Measurements from ENCODE around the gene CKM.
A peak's percentile ranks its signal among the peaks of the same experiment; 100 is the strongest.

The CKM gene

GRCh38 chr19:45346449-45346848, 23.8 kb upstream of the CKM start:
- no peaks in the 10 kb centered on the region for H3K79me2 ChIP-seq (ENCODE audit: insufficient read depth, low read length)
- peaks cover 8% of the 10 kb centered on the region for H3K36me3 ChIP-seq (ENCODE audit: insufficient read depth, low read length)
- H2AFZ ChIP-seq (ENCODE audit: low read length): no peak overlapping the region
- TF ChIP-seq, protein P1, sequence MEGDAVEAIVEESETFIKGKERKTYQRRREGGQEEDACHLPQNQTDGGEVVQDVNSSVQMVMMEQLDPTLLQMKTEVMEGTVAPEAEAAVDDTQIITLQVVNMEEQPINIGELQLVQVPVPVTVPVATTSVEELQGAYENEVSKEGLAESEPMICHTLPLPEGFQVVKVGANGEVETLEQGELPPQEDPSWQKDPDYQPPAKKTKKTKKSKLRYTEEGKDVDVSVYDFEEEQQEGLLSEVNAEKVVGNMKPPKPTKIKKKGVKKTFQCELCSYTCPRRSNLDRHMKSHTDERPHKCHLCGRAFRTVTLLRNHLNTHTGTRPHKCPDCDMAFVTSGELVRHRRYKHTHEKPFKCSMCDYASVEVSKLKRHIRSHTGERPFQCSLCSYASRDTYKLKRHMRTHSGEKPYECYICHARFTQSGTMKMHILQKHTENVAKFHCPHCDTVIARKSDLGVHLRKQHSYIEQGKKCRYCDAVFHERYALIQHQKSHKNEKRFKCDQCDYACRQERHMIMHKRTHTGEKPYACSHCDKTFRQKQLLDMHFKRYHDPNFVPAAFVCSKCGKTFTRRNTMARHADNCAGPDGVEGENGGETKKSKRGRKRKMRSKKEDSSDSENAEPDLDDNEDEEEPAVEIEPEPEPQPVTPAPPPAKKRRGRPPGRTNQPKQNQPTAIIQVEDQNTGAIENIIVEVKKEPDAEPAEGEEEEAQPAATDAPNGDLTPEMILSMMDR (IDR thresholded peaks at IDR 0.05; ENCODE audit: low read length): 0 out of 2 replicates have a peak, but pooled peaks have one; percentile 26
- TF ChIP-seq EZH2 (IDR thresholded peaks at IDR 0.05; ENCODE audit: borderline replicate concordance, low read length): no peak
- no peaks in the 10 kb centered on the region for H3F3A ChIP-seq (ENCODE audit: insufficient read depth, low read length)
- H3K27me3 ChIP-seq (ENCODE audit: insufficient read depth, low read length): peaks cover 17% of the 10 kb centered on the region; the same call in 1 of the 2 replicates
- H3K4me1 ChIP-seq (ENCODE audit: insufficient read depth, low read length, severe bottlenecking): no peaks in the 10 kb centered on the region
- no peaks in the 10 kb centered on the region for H3K9me3 ChIP-seq (ENCODE audit: low read length)
- H4K20me1 ChIP-seq (ENCODE audit: insufficient read depth, low read length): no peaks in the 10 kb centered on the region
- no peak overlapping the region for H3K4me3 ChIP-seq (ENCODE audit: low read depth, low read length, poor library complexity, severe bottlenecking)
- no peak overlapping the region for H3K4me2 ChIP-seq (ENCODE audit: low read length)
- no peaks in the 10 kb centered on the region for H3K9me2 ChIP-seq (ENCODE audit: low read depth, low read length)
- H3K27ac ChIP-seq (ENCODE audit: low read depth, low read length, poor library complexity, severe bottlenecking): no peak overlapping the region
- no peak overlapping the region for H3K9ac ChIP-seq (ENCODE audit: low read length)

DNA sequence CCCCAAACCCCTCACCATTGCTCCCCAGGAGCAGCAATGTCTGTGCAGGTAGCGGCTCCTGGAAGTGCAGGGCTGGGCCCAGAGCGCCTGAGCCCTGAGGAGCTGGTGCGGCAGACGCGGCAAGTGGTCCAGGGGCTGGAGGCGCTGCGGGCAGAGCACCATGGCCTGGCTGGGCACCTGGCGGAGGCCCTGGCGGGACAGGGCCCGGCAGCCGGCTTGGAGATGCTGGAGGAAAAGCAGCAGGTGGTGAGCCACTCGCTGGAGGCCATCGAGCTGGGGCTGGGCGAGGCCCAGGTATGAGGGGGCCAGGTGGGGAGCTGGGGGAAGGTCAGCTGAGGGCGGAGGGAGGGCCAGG, 22.8 kb upstream of the CKM start:
- TF ChIP-seq, protein P1 (IDR thresholded peaks at IDR 0.05; ENCODE audit: low read length): no peak
- TF ChIP-seq EZH2 (IDR thresholded peaks at IDR 0.05; ENCODE audit: borderline replicate concordance, low read length): no peak
- H3K27ac ChIP-seq (ENCODE audit: low read depth, low read length, poor library complexity, severe bottlenecking): no peak overlapping the region
- no peaks in the 10 kb centered on the region for H3K9me3 ChIP-seq (ENCODE audit: low read length)

DNA sequence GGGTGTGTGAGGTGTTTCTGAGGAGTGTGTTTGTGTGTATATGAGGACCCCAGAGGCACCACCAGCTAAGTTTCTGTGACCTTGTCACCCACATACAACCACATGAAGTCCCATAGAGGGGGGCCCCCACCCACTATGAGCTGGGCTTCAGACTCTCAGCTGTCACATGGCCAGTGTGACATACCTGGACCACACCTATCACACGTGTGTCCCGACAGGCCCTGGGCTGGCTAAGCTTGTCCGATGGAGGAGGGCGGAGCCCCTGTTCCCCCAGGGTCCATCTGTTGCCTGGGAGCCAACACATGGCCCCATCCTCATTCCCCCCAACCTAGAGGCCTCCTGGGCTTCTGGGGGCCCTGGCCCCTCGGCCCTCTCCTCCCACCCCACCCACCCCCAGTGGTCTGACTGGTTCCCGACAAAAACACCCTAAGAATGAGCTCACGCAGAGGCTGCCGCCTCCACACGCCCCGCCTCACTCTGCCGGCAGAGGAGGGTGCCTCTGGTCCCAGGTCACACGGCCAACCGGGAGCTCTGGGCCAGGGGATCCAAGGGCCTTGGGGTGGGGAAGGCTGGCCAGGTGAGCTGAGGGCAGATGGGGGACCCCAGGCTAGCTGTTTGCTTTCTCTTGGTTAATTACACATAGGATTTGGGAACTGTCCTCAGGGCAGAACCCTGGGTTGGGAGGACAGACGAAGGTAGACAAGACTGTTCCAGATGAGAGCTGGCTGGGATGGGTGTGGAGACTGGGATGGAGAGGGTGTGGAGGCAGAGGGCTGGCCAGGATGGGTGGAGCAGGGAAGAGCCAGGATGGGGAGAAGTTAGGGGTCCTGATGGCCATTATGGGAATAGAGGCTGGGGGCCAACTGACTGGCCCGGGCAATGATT, 22.2 kb upstream of the CKM start:
- Histone ChIP-seq H3K27ac (ENCODE audit: low read depth, low read length, poor library complexity, severe bottlenecking) (no peak overlapping the region), H3F3A (ENCODE audit: insufficient read depth, low read length) (no peaks in the 10 kb centered on the region), H3K36me3 (ENCODE audit: insufficient read depth, low read length) (no peaks in the 10 kb centered on the region), H3K4me1 (ENCODE audit: insufficient read depth, low read length, severe bottlenecking) (peaks cover 14% of the 10 kb centered on the region), H3K79me2 (ENCODE audit: insufficient read depth, low read length) (no peaks in the 10 kb centered on the region), H3K4me3 (ENCODE audit: low read depth, low read length, poor library complexity, severe bottlenecking) (no peak overlapping the region), H3K9me3 (ENCODE audit: low read length) (no peaks in the 10 kb centered on the region), H4K20me1 (ENCODE audit: insufficient read depth, low read length) (no peaks in the 10 kb centered on the region), H3K4me2 (ENCODE audit: low read length) (no peak overlapping the region), H3K27me3 (ENCODE audit: insufficient read depth, low read length) (peaks cover 17% of the 10 kb centered on the region; the same call in 1 of the 2 replicates), H2AFZ (ENCODE audit: low read length) (no peak overlapping the region), H3K9me2 (ENCODE audit: low read depth, low read length) (no peaks in the 10 kb centered on the region), H3K9ac (ENCODE audit: low read length) (no peak overlapping the region)
- TF ChIP-seq EZH2 (IDR thresholded peaks at IDR 0.05; ENCODE audit: borderline replicate concordance, low read length): no peak
- TF ChIP-seq, protein P1 (IDR thresholded peaks at IDR 0.05; ENCODE audit: low read length): no peak

More for the DNA sequence above, 22.8 kb upstream of the CKM start:
- Histone ChIP-seq H3K27me3 (ENCODE audit: insufficient read depth, low read length) (peaks cover 17% of the 10 kb centered on the region; the same call in 1 of the 2 replicates), H2AFZ (ENCODE audit: low read length) (no peak overlapping the region), H3K4me1 (ENCODE audit: insufficient read depth, low read length, severe bottlenecking) (peaks cover 8% of the 10 kb centered on the region), H3K79me2 (ENCODE audit: insufficient read depth, low read length) (no peaks in the 10 kb centered on the region), H4K20me1 (ENCODE audit: insufficient read depth, low read length) (no peaks in the 10 kb centered on the region), H3K36me3 (ENCODE audit: insufficient read depth, low read length) (no peaks in the 10 kb centered on the region), H3K9me2 (ENCODE audit: low read depth, low read length) (no peaks in the 10 kb centered on the region), H3F3A (ENCODE audit: insufficient read depth, low read length) (no peaks in the 10 kb centered on the region), H3K4me2 (ENCODE audit: low read length) (no peak overlapping the region), H3K9ac (ENCODE audit: low read length) (no peak overlapping the region), H3K4me3 (ENCODE audit: low read depth, low read length, poor library complexity, severe bottlenecking) (no peak overlapping the region)
